Lower leg skin (tissue), 3 donors: Measurements from ENCODE around the gene ASTL.

Source experiments
- CTCF ChIP-seq, 3 donors: fragments of 450-650 bp; IDR thresholded peaks; one replicate each; pipeline ENCODE4 v1.5.1; 2016; ENCODE audit warnings: antibody characterized with exemption in 3 of 3, mild to moderate bottlenecking in 3 of 3, moderate library complexity in 2 of 3
- POLR2A ChIP-seq, 2 donors: fragments of 450-650 bp; IDR thresholded peaks; one replicate each; pipeline ENCODE4 v1.6.1; 2016 to 2017; ENCODE audit warnings: antibody characterized with exemption in 2 of 2, mild to moderate bottlenecking in 1 of 2, moderate library complexity in 1 of 2

GRCh38 chr2:96112501-96113366 lies 25.6 kb downstream of the ASTL start:
- TF ChIP-seq CTCF (IDR thresholded peaks at IDR 0.05) (no peak), POLR2A (IDR thresholded peaks at IDR 0.05) (no peak)
